ENCODE data around the gene APBB1IP. TPM values are rescaled to one million over a fixed set of nuclear protein-coding genes. Genes with fewer than 3 reads are reported as not detected.
"Not testable (repeated sequence)": the region's sequence is repeated elsewhere in the genome, so short reads cannot be mapped to it uniquely, and the experiment has no call there.

APBB1IP gene
- total RNA-seq, 2 experiments from 2014 or later = 80.9 to 82.2 TPM

GRCh38 chr10:26448706-26449435 lies 10.7 kb downstream of the APBB1IP start:
- POLR2A ChIA-PET = interaction anchor here (1.0 to 2.1 kb wide), 9 partner anchors 8 to 38 kb away, joined by 3 to 15 read pairs (median 6); partner anchors contain the start of gene APBB1IP
- CTCF ChIA-PET = interaction anchor here (1.4 kb wide), 1 partner anchor 19 kb away, joined by 7 read pairs; no protein-coding TSS in a partner anchor
- peak overlapping the region; percentile 54 for H3K4me3 Mint-ChIP-seq

GRCh38 chr10:26449726-26450125 lies 11.6 kb downstream of the APBB1IP start:
- Mint-ChIP-seq H3K27ac (peak overlapping the region; percentile 86), H3K27me3 (no peaks in the 10 kb centered on the region), H3K4me3 (no peak overlapping the region), H3K36me3 (ENCODE audit: low read depth) (peaks cover 63% of the 10 kb centered on the region), H3K9me3 (peaks cover 5% of the 10 kb centered on the region), H3K4me1 (peaks cover 67% of the 10 kb centered on the region)
- POLR2A ChIA-PET = interaction anchor here (1.1 to 1.7 kb wide), 4 partner anchors 9 to 25 kb away, joined by 3 to 10 read pairs (median 4); partner anchors contain the start of gene APBB1IP
- no peak for DNase-seq
- CTCF ChIA-PET = interaction anchor here (1.4 kb wide), 1 partner anchor 18 kb away, joined by 7 read pairs; no protein-coding TSS in a partner anchor

More at GRCh38 chr10:26448706-26449435, 10.7 kb downstream of the APBB1IP start:
- Mint-ChIP-seq H3K27ac (peak overlapping the region; percentile 86), H3K9me3 (peaks cover 5% of the 10 kb centered on the region), H3K36me3 (ENCODE audit: low read depth) (peaks cover 69% of the 10 kb centered on the region), H3K27me3 (no peaks in the 10 kb centered on the region), H3K4me1 (peaks cover 72% of the 10 kb centered on the region)
- DNase-seq = peak; percentile 87

- no peak for DNase-seq
- Mint-ChIP-seq H3K27ac (no peak overlapping the region), H3K4me1 (peaks cover 65% of the 10 kb centered on the region), H3K36me3 (ENCODE audit: low read depth) (peaks cover 64% of the 10 kb centered on the region), H3K27me3 (no peaks in the 10 kb centered on the region), H3K9me3 (no peaks in the 10 kb centered on the region), H3K4me3 (no peak overlapping the region)
- ChIA-PET CTCF (interaction anchor here (2.1 kb wide), 1 partner anchor 16 kb away, joined by 6 read pairs; no protein-coding TSS in a partner anchor), POLR2A (no interaction called here)
These were observed 13.8 kb downstream of the APBB1IP start for GRCh38 chr10:26451903-26452302.

- Mint-ChIP-seq H3K4me1 (peaks cover 50% of the 10 kb centered on the region), H3K9me3 (no peaks in the 10 kb centered on the region), H3K27me3 (no peaks in the 10 kb centered on the region), H3K36me3 (ENCODE audit: low read depth) (peaks cover 68% of the 10 kb centered on the region), H3K4me3 (no peak overlapping the region), H3K27ac (no peak overlapping the region)
- ChIA-PET POLR2A (interaction anchor here (1.4 kb wide), 1 partner anchor 20 kb away, joined by 4 read pairs; no protein-coding TSS in a partner anchor), CTCF (no interaction called here)
- DNase-seq = no peak
These were observed 15.7 kb downstream of the APBB1IP start for GRCh38 chr10:26453850-26454249.

GRCh38 chr10:26454891-26455290 lies 16.8 kb downstream of the APBB1IP start:
- H3K4me3 Mint-ChIP-seq = no peak overlapping the region
- CTCF ChIA-PET = no interaction called here
- H3K36me3 Mint-ChIP-seq (ENCODE audit: low read depth) = peaks cover 57% of the 10 kb centered on the region
- POLR2A ChIA-PET = no interaction called here
- H3K4me1 Mint-ChIP-seq = peaks cover 40% of the 10 kb centered on the region
- DNase-seq = no peak
- H3K27me3 Mint-ChIP-seq = no peaks in the 10 kb centered on the region
- no peak overlapping the region for H3K27ac Mint-ChIP-seq
- no peaks in the 10 kb centered on the region for H3K9me3 Mint-ChIP-seq

- Mint-ChIP-seq H3K4me3 (no peak overlapping the region), H3K27ac (no peak overlapping the region), H3K36me3 (ENCODE audit: low read depth) (peaks cover 57% of the 10 kb centered on the region), H3K4me1 (peaks cover 38% of the 10 kb centered on the region), H3K27me3 (no peaks in the 10 kb centered on the region), H3K9me3 (no peaks in the 10 kb centered on the region)
- no peak for DNase-seq
- CTCF ChIA-PET = interaction anchor here (0.5 to 0.8 kb wide), 2 partner anchors 78 to 804 kb away, joined by 3 to 5 read pairs; no protein-coding TSS in a partner anchor
- POLR2A ChIA-PET = no interaction called here
These were observed 17.6 kb downstream of the APBB1IP start for GRCh38 chr10:26455567-26456315.

GRCh38 chr10:26457088-26457487 lies 18.9 kb downstream of the APBB1IP start:
- no peak for DNase-seq
- Mint-ChIP-seq H3K4me3 (no peak overlapping the region), H3K36me3 (ENCODE audit: low read depth) (peaks cover 56% of the 10 kb centered on the region), H3K4me1 (peaks cover 35% of the 10 kb centered on the region), H3K9me3 (no peaks in the 10 kb centered on the region), H3K27ac (no peak overlapping the region), H3K27me3 (no peaks in the 10 kb centered on the region)
- ChIA-PET POLR2A (no interaction called here), CTCF (no interaction called here)

- no peaks in the 10 kb centered on the region for H3K27me3 Mint-ChIP-seq
- POLR2A ChIA-PET = no interaction called here
- H3K4me3 Mint-ChIP-seq = no peak overlapping the region
- CTCF ChIA-PET = no interaction called here
- H3K9me3 Mint-ChIP-seq = peaks cover 4% of the 10 kb centered on the region
- peaks cover 23% of the 10 kb centered on the region for H3K4me1 Mint-ChIP-seq
- H3K36me3 Mint-ChIP-seq (ENCODE audit: low read depth) = peaks cover 53% of the 10 kb centered on the region
- DNase-seq = no peak
- H3K27ac Mint-ChIP-seq = no peak overlapping the region
These were observed 22.6 kb downstream of the APBB1IP start for GRCh38 chr10:26460736-26461135.

GRCh38 chr10:26463986-26464385 lies 25.8 kb downstream of the APBB1IP start:
- ChIA-PET POLR2A (no interaction called here), CTCF (no interaction called here)
- no peaks in the 10 kb centered on the region for H3K27me3 Mint-ChIP-seq
- no peak for DNase-seq
- H3K27ac Mint-ChIP-seq = no peak overlapping the region
- H3K4me3 Mint-ChIP-seq = no peak overlapping the region
- peaks cover 57% of the 10 kb centered on the region for H3K36me3 Mint-ChIP-seq (ENCODE audit: low read depth)
- H3K4me1 Mint-ChIP-seq = peaks cover 44% of the 10 kb centered on the region
- peaks cover 4% of the 10 kb centered on the region for H3K9me3 Mint-ChIP-seq

GRCh38 chr10:26464632-26465280 lies 26.6 kb downstream of the APBB1IP start:
- H3K36me3 Mint-ChIP-seq (ENCODE audit: low read depth) = peaks cover 59% of the 10 kb centered on the region
- ChIA-PET CTCF (no interaction called here), POLR2A (no interaction called here)
- no peak overlapping the region for H3K27ac Mint-ChIP-seq
- peaks cover 4% of the 10 kb centered on the region for H3K9me3 Mint-ChIP-seq
- H3K4me1 Mint-ChIP-seq = peaks cover 50% of the 10 kb centered on the region
- no peaks in the 10 kb centered on the region for H3K27me3 Mint-ChIP-seq
- no peak for DNase-seq
- no peak overlapping the region for H3K4me3 Mint-ChIP-seq

GRCh38 chr10:26466531-26466930 lies 28.4 kb downstream of the APBB1IP start:
- ChIA-PET POLR2A (interaction anchor here (0.9 kb wide), 1 partner anchor 73 kb away, joined by 3 read pairs; no protein-coding TSS in a partner anchor), CTCF (interaction anchor here (0.9 to 2.4 kb wide), 4 partner anchors 14 to 131 kb away, joined by 3 to 6 read pairs (median 3); no protein-coding TSS in a partner anchor)
- H3K36me3 Mint-ChIP-seq (ENCODE audit: low read depth) = peaks cover 59% of the 10 kb centered on the region
- peaks cover 59% of the 10 kb centered on the region for H3K4me1 Mint-ChIP-seq
- H3K27me3 Mint-ChIP-seq, H3K9me3 Mint-ChIP-seq, H3K27ac Mint-ChIP-seq, H3K4me3 Mint-ChIP-seq, DNase-seq: not testable (repeated sequence)

GRCh38 chr10:26467639-26468038 lies 29.5 kb downstream of the APBB1IP start:
- Mint-ChIP-seq H3K4me3 (no peak overlapping the region), H3K36me3 (ENCODE audit: low read depth) (peaks cover 59% of the 10 kb centered on the region), H3K9me3 (peaks cover 4% of the 10 kb centered on the region), H3K27me3 (no peaks in the 10 kb centered on the region), H3K27ac (peak overlapping the region; percentile 28), H3K4me1 (peaks cover 68% of the 10 kb centered on the region)
- no peak for DNase-seq
- CTCF ChIA-PET = interaction anchor here (0.8 to 2.4 kb wide), 7 partner anchors 12 to 132 kb away, joined by 3 to 7 read pairs (median 4); no protein-coding TSS in a partner anchor
- POLR2A ChIA-PET = interaction anchor here (0.6 to 2.2 kb wide), 9 partner anchors 12 to 234 kb away, joined by 3 to 14 read pairs (median 6); partner anchors contain the start of gene APBB1IP
